HepG2 (cell line): ENCODE data around the gene C13orf42. TPM values are rescaled to one million over a fixed set of nuclear protein-coding genes. Genes with fewer than 3 reads are reported as not detected.

Source experiments
- ATAC-seq: fragments of 200-7000 bp; cut with Tn5 transposase; 3 replicates; pipeline ENCODE4 v1.9.1; 2020; ENCODE audit warnings: mild to moderate bottlenecking, moderate library complexity
- BruUV-seq: library from RNA; stranded (reverse); fragments of 400-500 nt; replicated peaks from 2 replicates; lab custom pipeline; 2021; lab: Mats Ljungman, UMichigan
- CTCF ChIA-PET: fragments of 300-600 bp; formaldehyde crosslinking; extraction: SDS; loops from one replicate; lab custom pipeline; 2021; ENCODE audit warnings: low total read pairs, inconsistent platforms, low intra/inter-chr PET ratio; lab: Yijun Ruan, JAX
- POLR2A ChIA-PET: fragments of 350-600 bp; sonication (Branson Sonifier 250); formaldehyde crosslinking; loops from one replicate; lab custom pipeline; 2020; ENCODE audit warnings: antibody characterized with exemption, inconsistent platforms; lab: Yijun Ruan, JAX
- DNase-seq: peaks from one replicate; pipeline ENCODE4 v3.0.0-alpha.2; 2015; ENCODE audit warnings: low spot score
- FAIRE-seq: peaks from 3 replicates; lab custom pipeline; 2011; peaks lifted over from hg19 to GRCh38; lab: Jason Lieb, UNC
- H2AFZ ChIP-seq: one replicate; pipeline ENCODE4 v1.6.1; 2011; ENCODE audit warnings: low read length, inconsistent platforms
- H3K27ac ChIP-seq: fragments of 300-600 bp; 3 replicates; pipeline ENCODE4 v1.8.0; 2011; ENCODE audit warnings: mixed run types, mild to moderate bottlenecking, mixed read lengths, low read length, inconsistent platforms; ENCODE audit not compliant: insufficient read depth; ENCODE audit errors: extremely low read length
- H3K27me3 ChIP-seq, 2 experiments: fragments of 200-600 bp in 1 of 2; 2 replicates in 1 of 2; 3 replicates in 1 of 2; pipeline versions ENCODE4 v1.6.0 to v1.8.0; 2011; ENCODE audit warnings: low read length in 2 of 2, mild to moderate bottlenecking in 2 of 2, moderate library complexity in 2 of 2, inconsistent platforms in 1 of 2; ENCODE audit not compliant: insufficient read depth in 2 of 2, control insufficient read depth in 1 of 2
- H3K36me3 ChIP-seq, 2 experiments: fragments of 200-600 bp in 1 of 2; replicated peaks in 1 of 2; 2 replicates in 1 of 2; 3 replicates in 1 of 2; pipeline versions ENCODE4 v1.5.1 to v1.8.0; 2011; ENCODE audit warnings: low read length in 2 of 2, inconsistent platforms in 1 of 2; ENCODE audit not compliant: insufficient read depth in 2 of 2, control insufficient read depth in 1 of 2
- H3K4me1 ChIP-seq: 2 replicates; pipeline ENCODE4 v1.5.1; 2012; ENCODE audit warnings: low read length, inconsistent platforms; ENCODE audit not compliant: insufficient read depth
- H3K4me2 ChIP-seq: 2 replicates; pipeline ENCODE4 v1.6.0; 2011; ENCODE audit warnings: low read depth, low read length, inconsistent platforms
- H3K4me3 ChIP-seq, 3 experiments: fragments of 200-600 bp in 1 of 3; sonication (generic), shearing (Covaris generic) in 1 of 3; replicated peaks in 1 of 3; 2 replicates each; pipeline ENCODE4 v1.5.1; 2011 to 2016; ENCODE audit warnings: low read length in 3 of 3, inconsistent platforms in 2 of 3, low read depth in 2 of 3, mild to moderate bottlenecking in 2 of 3, control low read depth in 1 of 3, mixed read lengths in 1 of 3; ENCODE audit not compliant: insufficient read depth in 1 of 3
- H3K79me2 ChIP-seq: one replicate; pipeline ENCODE4 v1.6.1; 2011; ENCODE audit warnings: low read length, inconsistent platforms; ENCODE audit not compliant: insufficient read depth
- H3K9ac ChIP-seq: 2 replicates; pipeline ENCODE4 v1.6.0; 2011; ENCODE audit warnings: mild to moderate bottlenecking, low read depth, low read length, inconsistent platforms; ENCODE audit not compliant: insufficient read depth
- H3K9me3 ChIP-seq: 2 replicates; pipeline ENCODE4 v1.5.1; 2012; ENCODE audit warnings: mild to moderate bottlenecking, low read length
- H4K20me1 ChIP-seq: 2 replicates; pipeline ENCODE4 v1.6.0; 2011; ENCODE audit warnings: inconsistent platforms, mild to moderate bottlenecking, low read length, moderate library complexity; ENCODE audit not compliant: insufficient read depth
- IKZF1 ChIP-seq: fragments of 450-650 bp; IDR thresholded peaks from 2 replicates; pipeline ENCODE4 v1.7.1; 2016
- MYNN ChIP-seq: sonication (generic); formaldehyde crosslinking; IDR thresholded peaks from 2 replicates; pipeline ENCODE4 v1.4.0; 2020; ENCODE audit warnings: mild to moderate bottlenecking, low read depth, missing genetic modification reagents
- PHF5A ChIP-seq: IDR thresholded peaks from one replicate; pipeline ENCODE4 v1.6.1; 2018; ENCODE audit warnings: low read depth, missing genetic modification reagents; ENCODE audit not compliant: unreplicated experiment
- SNAPC2 ChIP-seq: sonication (generic); formaldehyde crosslinking; IDR thresholded peaks from 2 replicates; pipeline ENCODE4 v1.8.1; 2022; ENCODE audit warnings: mild to moderate bottlenecking, missing genetic modification reagents
- STAG1 ChIP-seq: sonication (generic); formaldehyde crosslinking; IDR thresholded peaks from 2 replicates; pipeline ENCODE4 v1.4.0; 2020; ENCODE audit warnings: missing genetic modification reagents
- ZBTB7A ChIP-seq: sonication (generic); formaldehyde crosslinking; IDR thresholded peaks from 2 replicates; pipeline ENCODE4 v1.8.0; 2022; ENCODE audit warnings: mild to moderate bottlenecking, missing genetic modification reagents
- ZFP82 ChIP-seq: sonication (generic); formaldehyde crosslinking; IDR thresholded peaks from 2 replicates; pipeline ENCODE4 v1.5.1; 2020; ENCODE audit warnings: mild to moderate bottlenecking, missing genetic modification reagents, borderline replicate concordance
- ZMYM4 ChIP-seq: sonication (generic); formaldehyde crosslinking; IDR thresholded peaks from 2 replicates; pipeline ENCODE4 v1.8.1; 2023; ENCODE audit warnings: mild to moderate bottlenecking, missing genetic modification reagents
- WGBS: methylation state at CpG from one replicate; pipeline ENCODE4 v1.1.6; 2017; ENCODE audit warnings: low lambda C conversion rate; 5-methylcytosine and 5-hydroxymethylcytosine counted together
- in situ Hi-C: cut with HindIII; loops from 2 replicates; pipeline ENCODE4 v1.10.0; 2017; ENCODE audit warnings: low pct_unique_long_range_greater_than_20kb; ENCODE audit not compliant: extremely low pct_ligation_motif_present
- intact Hi-C: fragments of 100-400 bp; cut with micrococcal nuclease; formaldehyde crosslinking; loops from one replicate; pipeline ENCODE4 v1.10.0; 2022; ENCODE audit not compliant: unreplicated experiment
- polyA plus RNA-seq, 8 experiments: library from polyadenylated mRNA; depleted of rRNA in 3 of 8; stranded (reverse) in 7 of 8; unstranded in 1 of 8; fragments of >200 nt; fragmentation: Illumina TruSeq in 4 of 8; extraction: Trizol in 4 of 8; gene quantifications; 2 replicates each; pipeline versions ENCODE4 v1.2.1 to v1.2.3, GENCODE V29; 2011 to 2016; ENCODE audit warnings: low read depth in 4 of 8, missing spikeins in 1 of 8, mixed read lengths in 1 of 8; ENCODE audit not compliant: insufficient read depth in 1 of 8
- total RNA-seq, 5 experiments: library from RNA; depleted of rRNA; stranded (reverse); fragments of >200 nt; fragmentation: Illumina TruSeq; extraction: Trizol; gene quantifications; 2 replicates each; pipeline ENCODE4 v1.2.3, GENCODE V29; 2016; ENCODE audit warnings: low read depth in 1 of 5
- TF ChIP-seq, protein P1 (sequence below): IDR thresholded peaks from 2 replicates; pipeline ENCODE4 v1.6.1; 2012; ENCODE audit warnings: inconsistent platforms

The C13orf42 gene
- total and polyA plus RNA-seq, 2 of the 13 experiments (the other 11 are each of a cell fraction or from before 2014, with no cell fraction given), result not detected

DNA sequence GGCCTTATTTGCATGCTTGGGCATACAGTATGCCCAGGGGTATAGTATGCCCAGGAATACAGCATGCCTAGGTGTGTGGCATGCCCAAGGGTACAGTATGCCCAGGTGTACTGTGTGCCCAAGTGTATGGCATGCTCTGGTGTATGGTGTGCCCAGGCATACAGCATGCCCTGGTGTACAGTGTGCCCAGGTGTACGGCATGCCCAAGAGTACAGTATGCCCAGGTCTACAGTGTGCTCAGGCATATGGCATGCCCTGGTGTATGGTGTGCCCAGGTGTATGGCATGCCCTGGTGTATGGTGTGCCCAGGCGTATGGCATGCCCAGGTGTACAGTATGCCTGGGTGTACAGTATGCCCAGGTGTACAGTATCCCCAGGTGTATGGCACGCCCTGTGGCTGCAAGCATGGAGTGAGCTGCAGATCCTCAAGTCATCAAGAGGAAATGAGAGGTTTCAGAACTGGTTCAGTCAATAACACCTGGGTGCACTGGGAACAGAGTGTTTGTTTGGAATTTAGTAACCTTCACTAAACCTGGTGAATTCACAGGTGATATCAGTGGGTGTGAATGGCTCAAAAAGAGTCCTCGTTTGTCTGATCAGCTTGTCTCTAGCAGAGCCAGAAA lies 7.8 kb upstream of the C13orf42 start:
- Histone ChIP-seq H4K20me1 (no peaks in the 10 kb centered on the region), H3K79me2 (no peaks in the 10 kb centered on the region), H3K36me3 (no peaks in the 10 kb centered on the region), H3K4me3 (no peak overlapping the region), H2AFZ (no peak overlapping the region), H3K9me3 (peaks cover 4% of the 10 kb centered on the region; the same call in 1 of the 2 replicates), H3K27me3 (peaks cover 2 to 51% of the 10 kb centered on the region in 2 experiments; a peak in 4 of 5 replicates), H3K27ac (no peak overlapping the region), H3K4me2 (no peak overlapping the region), H3K4me1 (peaks cover 17% of the 10 kb centered on the region), H3K9ac (no peak overlapping the region)
- CTCF ChIA-PET, result no interaction called here
- BruUV-seq, result no TSS peak
- ATAC-seq, result no peak
- 14% methylated on average over 1 of the region's 4 CpGs for WGBS
- FAIRE-seq, result no peak
- in situ Hi-C loops (no loop called here), intact Hi-C loops (no loop called here)
- no peak for TF ChIP-seq ZMYM4 (CRISPR knock-in tag)
- TF ChIP-seq PHF5A, result no peak
- TF ChIP-seq ZBTB7A (CRISPR knock-in tag), result no peak
- no peak for TF ChIP-seq MYNN (CRISPR knock-in tag)
- no peak for TF ChIP-seq ZFP82 (CRISPR knock-in tag)
- no peak for TF ChIP-seq STAG1 (CRISPR knock-in tag)
- no peak for DNase-seq
- POLR2A ChIA-PET, result no interaction called here

DNA sequence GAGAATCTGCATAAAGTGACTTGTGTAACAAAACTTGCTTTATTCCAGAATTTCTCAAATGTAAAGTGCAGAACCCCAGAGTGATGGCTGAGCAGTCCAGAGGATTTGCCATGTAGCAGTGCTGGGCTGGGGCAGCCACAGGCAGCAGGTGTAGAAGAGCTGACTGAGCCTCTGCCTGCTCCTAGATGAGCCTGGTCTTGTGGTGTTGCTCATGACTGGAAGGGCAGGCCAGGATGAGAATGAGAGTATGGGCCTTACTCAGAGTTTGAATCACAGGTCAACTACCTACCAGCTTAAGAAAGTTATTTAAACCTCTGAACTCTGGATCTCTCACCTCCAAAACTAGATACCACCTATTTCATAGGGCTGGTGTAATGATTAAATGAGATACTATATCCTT lies 2.9 kb upstream of the C13orf42 start:
- Histone ChIP-seq H3K36me3 (no peaks in the 10 kb centered on the region), H3K4me2 (no peak overlapping the region), H3K9ac (no peak overlapping the region), H4K20me1 (no peaks in the 10 kb centered on the region), H3K27me3 (peaks cover 2 to 70% of the 10 kb centered on the region in 2 experiments; a peak in 4 of 5 replicates), H3K4me3 (no peak overlapping the region), H3K4me1 (no peaks in the 10 kb centered on the region), H2AFZ (no peak overlapping the region), H3K79me2 (no peaks in the 10 kb centered on the region), H3K27ac (no peak overlapping the region), H3K9me3 (peaks cover 4% of the 10 kb centered on the region; the same call in 1 of the 2 replicates)
- FAIRE-seq (no peak), ATAC-seq (no peak), DNase-seq (no peak)
- no peak for TF ChIP-seq SNAPC2 (CRISPR knock-in tag)
- TF ChIP-seq, protein P1, sequence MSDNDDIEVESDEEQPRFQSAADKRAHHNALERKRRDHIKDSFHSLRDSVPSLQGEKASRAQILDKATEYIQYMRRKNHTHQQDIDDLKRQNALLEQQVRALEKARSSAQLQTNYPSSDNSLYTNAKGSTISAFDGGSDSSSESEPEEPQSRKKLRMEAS, result no peak
- no peak for TF ChIP-seq IKZF1
- POLR2A ChIA-PET, result no interaction called here
- intact Hi-C loops, result no loop called here
- no TSS peak for BruUV-seq
- CTCF ChIA-PET, result no interaction called here
- in situ Hi-C loops, result no loop called here
